ENCODE results near the gene SERPING1.

The SERPING1 gene

DNA sequence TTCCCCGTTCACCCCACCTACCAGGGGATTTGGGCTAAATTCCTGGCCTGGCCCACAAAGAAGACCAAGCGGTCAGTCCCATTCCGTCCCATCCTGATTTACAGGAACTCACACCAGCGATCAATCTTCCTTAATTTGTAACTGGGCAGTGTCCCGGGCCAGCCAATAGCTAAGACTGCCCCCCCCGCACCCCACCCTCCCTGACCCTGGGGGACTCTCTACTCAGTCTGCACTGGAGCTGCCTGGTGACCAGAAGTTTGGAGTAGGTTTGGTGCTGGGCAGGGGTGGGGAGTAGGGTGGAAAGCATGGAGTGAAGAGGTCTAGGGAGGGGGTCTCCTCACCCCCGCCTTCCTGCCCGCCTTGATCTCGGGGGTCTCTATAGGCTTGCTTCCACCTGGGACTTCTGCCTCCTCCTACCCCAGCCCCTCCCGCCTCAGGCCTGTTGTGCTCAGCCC, at the start of gene SERPING1:
TSS of gene SERPING1 (plus strand) at position 225 of the 455 bp plus-strand sequence. CDS start 586 bp downstream, outside the sequence.
- no peak for TF ChIP-seq GATA2 (IDR thresholded peaks at IDR 0.05; ENCODE audit: low read depth, low read length)
- no peak for TF ChIP-seq GATA3 (IDR thresholded peaks at IDR 0.05; ENCODE audit: low read depth, low read length)

DNA sequence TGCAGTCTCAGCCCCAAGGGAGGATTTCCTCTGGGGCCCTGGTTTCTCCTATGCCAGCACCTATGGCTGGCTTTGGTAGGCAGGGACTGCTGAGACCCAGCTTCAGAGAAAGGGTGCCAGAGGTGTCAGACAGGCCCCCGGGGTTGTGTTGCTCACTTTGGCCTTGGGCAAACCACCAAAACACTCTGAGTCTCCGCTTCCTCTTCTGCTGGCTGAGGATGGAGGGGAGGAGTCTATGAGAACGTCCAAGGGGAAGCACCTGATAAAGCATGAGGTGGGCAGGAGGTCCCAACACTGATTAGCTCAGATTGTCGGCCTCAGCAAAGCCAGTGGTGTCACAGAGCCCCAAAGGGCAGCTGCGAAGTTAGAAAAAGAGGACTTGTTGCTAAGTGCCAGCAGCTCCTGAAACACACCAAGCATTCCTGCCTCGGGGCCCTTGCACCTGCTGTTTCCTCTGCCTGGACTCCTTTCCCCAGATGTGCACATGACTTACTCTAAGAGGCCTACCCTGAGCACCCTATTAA, 49.6 kb upstream of the SERPING1 start:
- TF ChIP-seq GATA3 (IDR thresholded peaks at IDR 0.05; ENCODE audit: low read depth, low read length): no peak
- no peak for TF ChIP-seq GATA2 (IDR thresholded peaks at IDR 0.05; ENCODE audit: low read depth, low read length)

GRCh38 chr11:57549983-57550382, 47.5 kb upstream of the SERPING1 start:
- TF ChIP-seq GATA2 (IDR thresholded peaks at IDR 0.05; ENCODE audit: low read depth, low read length) (no peak), GATA3 (IDR thresholded peaks at IDR 0.05; ENCODE audit: low read depth, low read length) (no peak)

- TF ChIP-seq GATA2 (IDR thresholded peaks at IDR 0.05; ENCODE audit: low read depth, low read length): no peak
- no peak for TF ChIP-seq GATA3 (IDR thresholded peaks at IDR 0.05; ENCODE audit: low read depth, low read length)
Observed at GRCh38 chr11:57551941-57552340, 45.5 kb upstream of the SERPING1 start.

GRCh38 chr11:57552479-57552878, 45.0 kb upstream of the SERPING1 start:
- TF ChIP-seq GATA2 (IDR thresholded peaks at IDR 0.05; ENCODE audit: low read depth, low read length): no peak
- TF ChIP-seq GATA3 (IDR thresholded peaks at IDR 0.05; ENCODE audit: low read depth, low read length): no peak

DNA sequence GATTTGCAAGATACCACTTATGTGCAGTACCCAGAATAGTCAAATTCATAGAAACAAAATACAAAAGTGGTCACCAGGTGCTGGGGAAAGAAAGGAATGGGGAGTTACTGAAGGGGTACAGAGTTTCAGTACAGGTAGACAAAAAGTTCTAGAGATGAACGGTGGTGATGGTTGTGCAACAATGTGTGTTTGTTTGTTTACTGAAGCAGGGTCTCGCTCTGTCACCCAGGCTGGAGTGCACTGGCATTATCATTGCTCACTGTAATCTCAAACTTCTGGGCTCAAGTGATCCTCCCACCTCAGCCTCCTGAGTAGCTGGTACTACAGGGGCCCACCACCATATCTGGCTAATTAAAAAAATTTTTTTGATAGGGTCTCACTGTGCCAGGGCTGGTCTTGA, 42.1 kb upstream of the SERPING1 start:
- TF ChIP-seq GATA3 (IDR thresholded peaks at IDR 0.05; ENCODE audit: low read depth, low read length) (no peak), GATA2 (IDR thresholded peaks at IDR 0.05; ENCODE audit: low read depth, low read length) (no peak)

DNA sequence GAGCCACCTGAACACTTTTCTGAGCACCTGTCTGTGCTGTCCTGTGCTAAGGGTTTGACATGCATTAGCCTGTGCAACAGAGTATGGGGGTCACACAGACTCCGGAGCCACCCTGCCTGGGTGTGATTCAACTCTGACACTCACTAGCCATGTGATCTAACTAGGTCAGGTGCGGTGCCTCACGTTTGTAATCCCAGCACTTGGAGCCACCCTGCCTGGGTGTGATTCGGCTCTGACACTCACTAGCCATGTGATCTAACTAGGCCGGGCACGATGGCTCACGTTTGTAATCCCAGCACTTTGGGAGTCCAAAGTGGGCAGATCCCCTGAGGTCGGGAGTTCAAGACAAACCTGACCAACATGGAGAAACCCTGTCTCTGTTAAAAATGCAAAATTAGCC, 41.4 kb upstream of the SERPING1 start:
- TF ChIP-seq GATA2 (IDR thresholded peaks at IDR 0.05; ENCODE audit: low read depth, low read length) (no peak), GATA3 (IDR thresholded peaks at IDR 0.05; ENCODE audit: low read depth, low read length) (no peak)

DNA sequence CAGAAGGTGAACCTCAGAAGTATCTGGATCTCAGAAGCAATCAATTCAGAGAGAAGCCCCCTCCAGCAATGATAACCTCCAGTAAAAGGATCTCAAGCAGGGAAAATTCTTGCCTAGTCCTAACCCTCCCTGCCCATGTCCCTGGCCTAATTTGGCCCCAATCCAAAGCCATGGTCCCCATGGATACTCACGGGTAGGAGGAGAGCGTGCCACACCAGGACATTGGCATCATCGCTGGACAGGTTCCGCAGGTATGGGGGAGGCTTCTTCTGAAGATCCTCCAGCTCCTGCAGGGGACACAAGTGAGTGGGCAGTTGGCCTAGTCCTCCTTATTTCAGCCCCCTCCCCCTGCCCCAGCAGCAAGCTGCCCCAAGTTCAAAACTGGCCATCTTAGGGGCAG, 37.3 kb upstream of the SERPING1 start:
- TF ChIP-seq GATA3 (IDR thresholded peaks at IDR 0.05; ENCODE audit: low read depth, low read length) (no peak), GATA2 (IDR thresholded peaks at IDR 0.05; ENCODE audit: low read depth, low read length) (no peak)

DNA sequence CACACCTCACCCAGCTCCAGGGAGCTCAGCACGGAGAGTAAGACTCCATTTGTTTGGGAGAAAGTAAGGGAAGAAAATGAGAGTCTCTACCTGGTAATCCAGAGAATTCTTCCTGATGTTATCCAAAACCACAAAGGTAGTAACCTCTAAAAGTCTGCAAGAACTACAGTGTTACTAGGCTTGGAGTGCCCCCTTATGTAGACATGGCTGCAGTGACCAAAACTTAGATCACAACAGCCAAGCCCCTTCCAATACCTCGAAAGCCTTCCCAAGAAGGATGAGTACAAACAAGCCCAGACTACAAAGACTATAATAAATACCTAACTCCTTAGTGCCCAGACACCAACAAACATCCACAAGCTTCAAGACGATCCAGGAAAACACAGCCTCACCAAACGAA, 34.9 kb upstream of the SERPING1 start:
- TF ChIP-seq GATA2 (IDR thresholded peaks at IDR 0.05; ENCODE audit: low read depth, low read length): no peak
- TF ChIP-seq GATA3 (IDR thresholded peaks at IDR 0.05; ENCODE audit: low read depth, low read length): no peak

GRCh38 chr11:57566005-57566904, 31.2 kb upstream of the SERPING1 start:
- no peak for TF ChIP-seq GATA3 (IDR thresholded peaks at IDR 0.05; ENCODE audit: low read depth, low read length)
- TF ChIP-seq GATA2 (IDR thresholded peaks at IDR 0.05; ENCODE audit: low read depth, low read length): no peak

- no peak for TF ChIP-seq GATA3 (IDR thresholded peaks at IDR 0.05; ENCODE audit: low read depth, low read length)
- TF ChIP-seq GATA2 (IDR thresholded peaks at IDR 0.05; ENCODE audit: low read depth, low read length): no peak
Observed at GRCh38 chr11:57566905-57567514, 30.5 kb upstream of the SERPING1 start.

DNA sequence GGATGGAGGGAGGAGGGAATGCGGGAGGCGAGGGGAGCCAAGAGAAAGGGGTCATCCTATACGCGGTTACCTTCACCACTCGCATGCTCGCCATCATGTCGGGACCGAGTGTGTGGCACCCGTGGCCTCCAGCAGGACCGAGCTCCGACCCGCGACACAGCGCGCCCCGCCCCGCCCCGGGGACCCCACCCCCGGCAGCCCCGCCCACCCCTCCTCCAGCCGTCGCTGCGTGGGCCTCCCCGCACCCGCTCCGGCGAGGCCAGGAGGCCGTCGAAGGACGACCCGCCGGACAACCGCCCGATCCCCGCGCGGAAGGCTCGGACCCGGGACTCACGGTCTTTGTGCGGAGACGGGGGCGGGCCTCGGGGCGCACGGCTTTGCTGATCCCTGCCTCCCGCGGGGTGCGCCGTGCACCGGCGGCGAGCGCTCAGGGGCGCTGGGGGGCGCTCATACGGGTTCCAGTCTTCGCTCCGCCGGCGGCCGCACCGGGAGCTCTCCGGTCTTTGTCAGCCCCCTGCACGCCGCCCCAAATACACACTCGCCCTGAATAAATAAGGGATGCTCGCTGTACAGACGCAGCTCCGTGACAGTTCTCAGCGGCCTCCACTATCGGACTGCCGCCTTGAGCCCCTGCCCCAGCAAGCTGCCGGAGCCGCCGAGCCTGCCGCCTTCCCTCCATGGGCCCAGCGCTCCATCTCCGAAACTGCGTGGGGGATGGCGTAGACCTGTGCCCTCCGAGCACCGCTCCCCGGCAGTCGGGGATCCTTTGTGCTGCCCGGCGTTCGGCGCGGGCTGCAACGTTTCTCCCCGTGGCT, 29.8 kb upstream of the SERPING1 start, which contains the start of gene UBE2L6:
TSS of gene UBE2L6 (minus strand) at position 158 of the 815 bp plus-strand sequence. CDS start at position 97, 61 bp downstream.
- TF ChIP-seq GATA3 (IDR thresholded peaks at IDR 0.05; ENCODE audit: low read depth, low read length) (no peak), GATA2 (IDR thresholded peaks at IDR 0.05; ENCODE audit: low read depth, low read length) (no peak)

GRCh38 chr11:57568330-57568766, 29.1 kb upstream of the SERPING1 start:
- TF ChIP-seq GATA2 (IDR thresholded peaks at IDR 0.05; ENCODE audit: low read depth, low read length) (no peak), GATA3 (IDR thresholded peaks at IDR 0.05; ENCODE audit: low read depth, low read length) (no peak)

GRCh38 chr11:57571606-57572005, 25.9 kb upstream of the SERPING1 start:
- TF ChIP-seq GATA2 (IDR thresholded peaks at IDR 0.05; ENCODE audit: low read depth, low read length) (no peak), GATA3 (IDR thresholded peaks at IDR 0.05; ENCODE audit: low read depth, low read length) (no peak)
